HepG2 (cell line): ENCODE results near the gene ZNF142. TPM values are rescaled to one million over a fixed set of nuclear protein-coding genes. Genes with fewer than 3 reads are reported as not detected.

ENCODE experiments used
- ARNT2 ChIP-seq: sonication (generic); formaldehyde crosslinking; IDR thresholded peaks from 2 replicates; pipeline ENCODE4 v1.8.0; 2022; ENCODE audit warnings: mild to moderate bottlenecking, low read depth, missing genetic modification reagents, moderate library complexity
- ATF6 ChIP-seq: sonication (generic); formaldehyde crosslinking; conservative IDR thresholded peaks from 2 replicates; pipeline ENCODE4 v1.4.0; 2020; ENCODE audit warnings: missing genetic modification reagents
- HIC2 ChIP-seq: sonication (generic); formaldehyde crosslinking; IDR thresholded peaks from 2 replicates; pipeline ENCODE4 v1.9.0; 2022; ENCODE audit warnings: low read depth, missing genetic modification reagents
- HMG20B ChIP-seq: conservative IDR thresholded peaks from 2 replicates; pipeline ENCODE4 v1.6.1; 2016; ENCODE audit warnings: missing genetic modification reagents, missing compliant biosample characterization
- HNF1B ChIP-seq: sonication (generic); formaldehyde crosslinking; IDR thresholded peaks from 2 replicates; pipeline ENCODE4 v1.5.1; 2020; ENCODE audit warnings: mild to moderate bottlenecking, moderate library complexity, missing genetic modification reagents
- KDM6A ChIP-seq: IDR thresholded peaks from 2 replicates; pipeline ENCODE4 v1.6.1; 2016; ENCODE audit warnings: low read depth
- MBNL3 ChIP-seq: fragments of 250-450 bp; sonication (Bioruptor Pico); conservative IDR thresholded peaks from 2 replicates; pipeline ENCODE4 v1.8.0; 2022; ENCODE audit warnings: mild to moderate bottlenecking, inconsistent platforms
- NCOA1 ChIP-seq: sonication (generic); formaldehyde crosslinking; IDR thresholded peaks from 2 replicates; pipeline ENCODE4 v1.9.0; 2021; ENCODE audit warnings: missing genetic modification reagents
- REPIN1 ChIP-seq: sonication (generic); formaldehyde crosslinking; IDR thresholded peaks from 2 replicates; pipeline ENCODE4 v1.8.0; 2022; ENCODE audit warnings: missing genetic modification reagents, low read depth, mild to moderate bottlenecking, borderline replicate concordance
- SMC3 ChIP-seq: IDR thresholded peaks from 2 replicates; pipeline ENCODE4 v1.6.1; 2011; ENCODE audit warnings: low read length, improper control_type of control experiment
- SNAI1 ChIP-seq: sonication (generic); formaldehyde crosslinking; IDR thresholded peaks from 2 replicates; pipeline ENCODE4 v1.5.0; 2020; ENCODE audit warnings: mild to moderate bottlenecking, missing genetic modification reagents, borderline replicate concordance
- THAP9 ChIP-seq: sonication (generic); formaldehyde crosslinking; IDR thresholded peaks from 2 replicates; pipeline ENCODE4; 2020; ENCODE audit warnings: missing genetic modification reagents, mild to moderate bottlenecking, borderline replicate concordance
- TMF1 ChIP-seq: sonication (generic); formaldehyde crosslinking; IDR thresholded peaks from 2 replicates; pipeline ENCODE4 v1.8.1; 2022; ENCODE audit warnings: low read depth, missing genetic modification reagents
- XRCC5 ChIP-seq: fragments of 200-400 bp; formaldehyde crosslinking; optimal IDR thresholded peaks from 2 replicates; pipeline ENCODE3; 2017; ENCODE audit warnings: mild to moderate bottlenecking, low read length
- ZNF276 ChIP-seq: sonication (generic); formaldehyde crosslinking; IDR thresholded peaks from 2 replicates; pipeline ENCODE4 v1.4.0; 2020; ENCODE audit warnings: mild to moderate bottlenecking, low read depth, missing genetic modification reagents
- ZNF619 ChIP-seq: sonication (generic); formaldehyde crosslinking; IDR thresholded peaks from 2 replicates; pipeline ENCODE4 v1.4.0; 2020; ENCODE audit warnings: mild to moderate bottlenecking, missing genetic modification reagents
- ZNF660 ChIP-seq: sonication (generic); formaldehyde crosslinking; IDR thresholded peaks from 2 replicates; pipeline ENCODE4 v1.5.1; 2020; ENCODE audit warnings: mild to moderate bottlenecking, low read depth, missing genetic modification reagents, borderline replicate concordance
- polyA plus RNA-seq, 8 experiments: library from polyadenylated mRNA; depleted of rRNA in 3 of 8; stranded (reverse) in 7 of 8; unstranded in 1 of 8; fragments of >200 nt; fragmentation: Illumina TruSeq in 4 of 8; extraction: Trizol in 4 of 8; gene quantifications; 2 replicates each; pipeline versions ENCODE4 v1.2.1 to v1.2.3, GENCODE V29; 2011 to 2016; ENCODE audit warnings: low read depth in 4 of 8, missing spikeins in 1 of 8, mixed read lengths in 1 of 8; ENCODE audit not compliant: insufficient read depth in 1 of 8
- total RNA-seq, 5 experiments: library from RNA; depleted of rRNA; stranded (reverse); fragments of >200 nt; fragmentation: Illumina TruSeq; extraction: Trizol; gene quantifications; 2 replicates each; pipeline ENCODE4 v1.2.3, GENCODE V29; 2016; ENCODE audit warnings: low read depth in 1 of 5

The ZNF142 gene
- total and polyA plus RNA-seq, 2 of the 13 experiments (the other 11 are each of a cell fraction or from before 2014, with no cell fraction given): 4.8 to 11.4 TPM

- TF ChIP-seq SNAI1 (CRISPR knock-in tag) (peak; percentile 2; the same call in 1 of the 2 replicates), ZNF276 (CRISPR knock-in tag) (no peak), MBNL3 (CRISPR knock-in tag) (no peak), KDM6A (CRISPR knock-in tag) (no peak), ZNF619 (peak; percentile 22; the same call in 1 of the 2 replicates), ZNF660 (CRISPR knock-in tag) (no peak), TMF1 (CRISPR knock-in tag) (peak; percentile 36; the same call in 1 of the 2 replicates), HIC2 (CRISPR knock-in tag) (no peak), XRCC5 (peak; percentile 31), SMC3 (peak; percentile 63; the same call in 1 of the 2 replicates), ATF6 (CRISPR knock-in tag) (0 out of 2 replicates have a peak, but pooled peaks have one; percentile 11), HMG20B (CRISPR knock-in tag) (no peak), THAP9 (no peak), REPIN1 (peak; percentile 13; the same call in 1 of the 2 replicates), HNF1B (CRISPR knock-in tag) (0 out of 2 replicates have a peak, but pooled peaks have one; percentile 17), NCOA1 (CRISPR knock-in tag) (no peak), ARNT2 (no peak; the same call in 1 of the 2 replicates)
Observed at GRCh38 chr2:218658671-218659257, 659 bp downstream of the ZNF142 start (continued).
